T-cell (primary cell): ENCODE results near the gene NELL1. TPM values are rescaled to one million over a fixed set of nuclear protein-coding genes. Genes with fewer than 3 reads are reported as not detected.
"Not testable (repeated sequence)": the region's sequence is repeated elsewhere in the genome, so short reads cannot be mapped to it uniquely, and the experiment has no call there.

Experiments
- ATAC-seq, 4 experiments: fragments of 200-7000 bp in 3 of 4; fragments of 150-1000 bp in 1 of 4; cut with Tn5 transposase; replicated peaks in 1 of 4; 1 replicate in 3 of 4; 2 replicates in 1 of 4; pipeline ENCODE4 v1.10.0; 2021; ENCODE audit warnings: moderate library complexity in 3 of 4, mild to moderate bottlenecking in 2 of 4, moderate number of reproducible peaks in 1 of 4
- CTCF ChIA-PET, 2 donors: fragments of 300-600 bp; sonication (Branson Sonifier 250); formaldehyde crosslinking; loops; one replicate each; lab custom pipeline; 2022; ENCODE audit warnings: antibody characterized with exemption in 2 of 2; lab: Charles Lee
- POLR2A ChIA-PET, 2 donors: fragments of 300-600 bp; sonication (Branson Sonifier 250); formaldehyde crosslinking; loops; one replicate each; lab custom pipeline; 2022; ENCODE audit warnings: antibody characterized with exemption in 2 of 2; lab: Charles Lee
- DNase-seq, 35 experiments: peaks; one replicate each; pipeline versions ENCODE4 v3.0.0 to v3.0.0-alpha.2; 2013 to 2023
- H3K27ac ChIP-seq: one replicate; pipeline ENCODE4 v1.5.1; 2013; ENCODE audit warnings: low read length
- H3K27me3 ChIP-seq, 2 experiments: replicated peaks in 1 of 2; 1 replicate in 1 of 2; 2 replicates in 1 of 2; pipeline versions ENCODE4 v1.6.1 to v1.7.0; 2013; ENCODE audit warnings: low read length in 1 of 2, mixed read lengths in 1 of 2; ENCODE audit not compliant: control insufficient read depth in 2 of 2, insufficient read depth in 2 of 2; ENCODE audit errors: extremely low read depth in 1 of 2
- H3K36me3 ChIP-seq, 2 donors: 1 replicate in 1 of 2; 2 replicates in 1 of 2; pipeline versions ENCODE4 v1.6.1 to v1.7.0; 2013; ENCODE audit warnings: low read length in 1 of 2; ENCODE audit not compliant: control insufficient read depth in 2 of 2, insufficient read depth in 1 of 2; ENCODE audit errors: extremely low read depth in 1 of 2
- H3K4me1 ChIP-seq, 2 experiments: 1 replicate in 1 of 2; 2 replicates in 1 of 2; pipeline versions ENCODE4 v1.6.1 to v1.7.0; 2013; ENCODE audit warnings: low read length in 2 of 2, mixed read lengths in 1 of 2; ENCODE audit not compliant: insufficient read depth in 2 of 2, control insufficient read depth in 1 of 2; ENCODE audit errors: extremely low read depth in 1 of 2
- H3K4me3 ChIP-seq, 2 donors: 1 replicate in 1 of 2; 2 replicates in 1 of 2; pipeline versions ENCODE4 v1.5.1 to v1.7.0; 2013; ENCODE audit warnings: mild to moderate bottlenecking in 2 of 2, low read length in 1 of 2, moderate library complexity in 1 of 2; ENCODE audit not compliant: control insufficient read depth in 1 of 2; ENCODE audit errors: extremely low read depth in 1 of 2
- H3K9me3 ChIP-seq: 2 replicates; pipeline ENCODE4 v1.7.0; 2013
- H3K27ac Mint-ChIP-seq, 2 donors: one replicate each; pipeline ENCODE4 v1.8.0; 2020 to 2021; ENCODE audit warnings: mild to moderate bottlenecking in 2 of 2, mixed read lengths in 2 of 2
- H3K27me3 Mint-ChIP-seq, 2 donors: one replicate each; pipeline ENCODE4 v1.8.0; 2021 to 2022; ENCODE audit warnings: mixed read lengths in 2 of 2
- H3K36me3 Mint-ChIP-seq: one replicate; pipeline ENCODE4 v1.8.0; 2021; ENCODE audit warnings: mixed read lengths
- H3K4me1 Mint-ChIP-seq, 3 donors: one replicate each; pipeline ENCODE4 v1.8.0; 2020 to 2022; ENCODE audit warnings: mixed read lengths in 3 of 3, mild to moderate bottlenecking in 1 of 3
- H3K4me3 Mint-ChIP-seq, 3 donors: one replicate each; pipeline ENCODE4 v1.8.0; 2020 to 2022; ENCODE audit warnings: mild to moderate bottlenecking in 3 of 3, mixed read lengths in 3 of 3, moderate library complexity in 3 of 3
- H3K9me3 Mint-ChIP-seq, 3 donors: one replicate each; pipeline ENCODE4 v1.8.0; 2020 to 2022; ENCODE audit warnings: mixed read lengths in 3 of 3
- WGBS: methylation state at CpG from one replicate; pipeline ENCODE4 v1.1.5; 2013; ENCODE audit warnings: missing lambda C conversion rate; ENCODE audit not compliant: insufficient coverage; 5-methylcytosine and 5-hydroxymethylcytosine counted together
- total RNA-seq, 35 experiments: library from RNA in 6 of 35; stranded (reverse) in 6 of 35; fragments of 120-200 nt in 1 of 35; gene quantifications; one replicate each; pipeline versions ENCODE4 v1.2.1 to v1.2.4 and lab custom pipeline; 2013 to 2026

Gene NELL1
- total RNA-seq, 5 donors from 2014 or later (not counting 1 experiment from before 2014, with no cell fraction given): not detected

GRCh38 chr11:20854215-20854955 lies 185.0 kb downstream of the NELL1 start:
- DNase-seq (no peak), ATAC-seq (no peak)
- H3K27ac ChIP-seq: no peak overlapping the region
- H3K9me3 ChIP-seq: no peaks in the 10 kb centered on the region
- Mint-ChIP-seq H3K36me3 (no peaks in the 10 kb centered on the region), H3K4me1 (no peaks in the 10 kb centered on the region), H3K9me3 (peaks cover 0 to 8% (median 4%) of the 10 kb centered on the region in 3 donors), H3K4me3 (no peak overlapping the region), H3K27ac (no peak overlapping the region), H3K27me3 (no peaks in the 10 kb centered on the region)
- ChIA-PET CTCF (no interaction called here), POLR2A (no interaction called here)
- WGBS: 50% methylated on average over 1 of the region's 1 CpG
- no peaks in the 10 kb centered on the region for H3K36me3 ChIP-seq
- no peak overlapping the region for H3K4me3 ChIP-seq
- H3K4me1 ChIP-seq: no peaks in the 10 kb centered on the region
- no peaks in the 10 kb centered on the region for H3K27me3 ChIP-seq

- Mint-ChIP-seq H3K27ac (no peak overlapping the region), H3K36me3 (no peaks in the 10 kb centered on the region), H3K9me3 (peaks cover 0 to 9% (median 4%) of the 10 kb centered on the region in 3 donors), H3K4me1 (no peaks in the 10 kb centered on the region), H3K4me3 (no peak overlapping the region), H3K27me3 (no peaks in the 10 kb centered on the region)
- ChIA-PET CTCF (no interaction called here), POLR2A (no interaction called here)
- WGBS: 100% methylated on average over 1 of the region's 2 CpGs
- Histone ChIP-seq H3K4me1 (no peaks in the 10 kb centered on the region), H3K27ac (no peak overlapping the region), H3K36me3 (no peaks in the 10 kb centered on the region), H3K4me3 (no peak overlapping the region), H3K9me3 (no peaks in the 10 kb centered on the region), H3K27me3 (no peaks in the 10 kb centered on the region)
- ATAC-seq: no peak
- DNase-seq: no peak
Measured at GRCh38 chr11:20861322-20861721, 191.9 kb downstream of the NELL1 start.

DNA sequence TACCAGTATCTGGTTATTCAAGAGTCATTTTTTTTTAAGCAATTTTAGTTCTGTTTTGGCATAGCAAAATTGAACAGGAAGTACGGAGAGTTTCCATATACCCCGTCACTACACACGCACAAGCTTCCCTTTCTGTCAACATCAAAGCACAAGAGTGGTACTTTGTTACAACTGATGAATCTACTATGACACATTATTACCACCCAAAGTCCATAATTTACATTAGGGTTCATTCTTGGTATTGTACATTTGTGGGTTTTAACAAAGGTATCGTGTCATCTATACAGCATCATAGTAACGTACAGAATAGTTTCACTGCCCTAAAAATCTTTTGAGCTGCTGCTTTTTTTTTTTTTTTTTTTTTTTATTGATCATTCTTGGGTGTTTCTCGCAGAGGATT lies 192.9 kb downstream of the NELL1 start:
- DNase-seq, H3K4me3 ChIP-seq, H3K4me3 Mint-ChIP-seq, H3K27me3 ChIP-seq, H3K27me3 Mint-ChIP-seq, ATAC-seq, H3K36me3 ChIP-seq, H3K36me3 Mint-ChIP-seq, H3K4me1 ChIP-seq, POLR2A ChIA-PET, H3K4me1 Mint-ChIP-seq, CTCF ChIA-PET, H3K9me3 ChIP-seq, H3K27ac Mint-ChIP-seq, H3K27ac ChIP-seq: not testable (repeated sequence)
- WGBS: 71% methylated on average over 1 of the region's 6 CpGs
- H3K9me3 Mint-ChIP-seq: peaks cover 0 to 11% (median 0%) of the 10 kb centered on the region in 3 donors

GRCh38 chr11:20864628-20865027 lies 195.2 kb downstream of the NELL1 start:
- CTCF ChIA-PET: no interaction called here
- Mint-ChIP-seq H3K9me3 (peaks cover 0 to 13% (median 0%) of the 10 kb centered on the region in 3 donors), H3K36me3 (no peaks in the 10 kb centered on the region)

GRCh38 chr11:20865161-20865560 lies 195.8 kb downstream of the NELL1 start:
- Mint-ChIP-seq H3K4me3 (no peak overlapping the region), H3K36me3 (no peaks in the 10 kb centered on the region), H3K9me3 (peaks cover 0 to 13% (median 0%) of the 10 kb centered on the region in 3 donors), H3K4me1 (no peaks in the 10 kb centered on the region), H3K27ac (no peak overlapping the region), H3K27me3 (no peaks in the 10 kb centered on the region)
- ChIA-PET CTCF (no interaction called here), POLR2A (no interaction called here)
- no peak for ATAC-seq
- WGBS: 78% methylated on average over 2 of the region's 4 CpGs
- Histone ChIP-seq H3K4me1 (no peaks in the 10 kb centered on the region), H3K36me3 (no peaks in the 10 kb centered on the region), H3K27ac (no peak overlapping the region), H3K4me3 (no peak overlapping the region), H3K27me3 (no peaks in the 10 kb centered on the region), H3K9me3 (no peaks in the 10 kb centered on the region)
- DNase-seq: no peak

More at GRCh38 chr11:20864628-20865027, 195.2 kb downstream of the NELL1 start:
- Histone ChIP-seq H3K4me1 (no peaks in the 10 kb centered on the region), H3K36me3 (no peaks in the 10 kb centered on the region), H3K27ac (no peak overlapping the region), H3K4me3 (no peak overlapping the region), H3K27me3 (no peaks in the 10 kb centered on the region), H3K9me3 (no peaks in the 10 kb centered on the region)
- Mint-ChIP-seq H3K27me3 (no peaks in the 10 kb centered on the region), H3K27ac (no peak overlapping the region), H3K4me3 (no peak overlapping the region), H3K4me1 (no peaks in the 10 kb centered on the region)
- DNase-seq (no peak), ATAC-seq (no peak)
- POLR2A ChIA-PET: no interaction called here

GRCh38 chr11:20869123-20869522 lies 199.7 kb downstream of the NELL1 start:
- Histone ChIP-seq H3K4me1 (no peaks in the 10 kb centered on the region), H3K9me3 (no peaks in the 10 kb centered on the region), H3K27me3 (no peaks in the 10 kb centered on the region), H3K27ac (no peak overlapping the region), H3K4me3 (no peak overlapping the region), H3K36me3 (no peaks in the 10 kb centered on the region)
- DNase-seq (no peak), ATAC-seq (no peak)
- Mint-ChIP-seq H3K36me3 (no peaks in the 10 kb centered on the region), H3K9me3 (peaks cover 0 to 13% (median 0%) of the 10 kb centered on the region in 3 donors), H3K4me1 (no peaks in the 10 kb centered on the region), H3K4me3 (no peak overlapping the region), H3K27me3 (no peaks in the 10 kb centered on the region), H3K27ac (no peak overlapping the region)
- ChIA-PET POLR2A (no interaction called here), CTCF (no interaction called here)

- Histone ChIP-seq H3K9me3 (no peaks in the 10 kb centered on the region), H3K36me3 (no peaks in the 10 kb centered on the region), H3K4me3 (no peak overlapping the region), H3K4me1 (no peaks in the 10 kb centered on the region), H3K27ac (no peak overlapping the region), H3K27me3 (no peaks in the 10 kb centered on the region)
- H3K27ac Mint-ChIP-seq: no peak overlapping the region
- no CpG with 5 or more reads among the region's 3 CpGs for WGBS
- no peaks in the 10 kb centered on the region for H3K36me3 Mint-ChIP-seq
- H3K4me3 Mint-ChIP-seq: no peak overlapping the region
- no peaks in the 10 kb centered on the region for H3K9me3 Mint-ChIP-seq
- H3K27me3 Mint-ChIP-seq: peaks cover 0 to 3% of the 10 kb centered on the region in 2 donors
- ChIA-PET POLR2A (no interaction called here), CTCF (no interaction called here)
- ATAC-seq: no peak
- DNase-seq: no peak
- H3K4me1 Mint-ChIP-seq: no peaks in the 10 kb centered on the region
Measured at GRCh38 chr11:20873054-20873453, 203.7 kb downstream of the NELL1 start.
